ENCODE measurements around the gene IGFL4. TPM values are rescaled to one million over a fixed set of nuclear protein-coding genes. Genes with fewer than 3 reads are reported as not detected.

IGFL4 gene
- total RNA-seq, 1 experiment from 2014 or later = not detected

DNA sequence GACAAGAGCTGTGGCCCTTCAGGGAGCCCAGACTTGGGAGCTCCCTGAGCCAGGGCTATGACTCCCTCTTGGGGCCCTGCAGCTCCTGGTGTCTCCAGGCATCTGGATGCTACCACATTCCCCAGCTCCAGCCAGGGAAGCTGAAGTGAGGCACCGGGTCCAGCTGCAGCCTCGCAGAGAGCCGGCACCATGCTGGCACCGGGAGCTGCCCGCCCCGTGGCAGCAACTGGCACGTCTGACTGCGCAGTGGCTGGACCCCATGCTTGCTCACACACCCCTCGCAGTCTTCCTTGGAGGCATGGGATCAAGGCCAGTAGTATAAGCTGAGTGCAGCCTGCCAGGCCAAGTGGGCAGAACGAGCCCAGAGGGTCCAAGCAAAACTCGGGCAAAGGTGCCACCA, 7.4 kb downstream of the IGFL4 start:
- CTCF ChIA-PET = no interaction called here
- no peak overlapping the region for H2AFZ ChIP-seq (ENCODE audit: low read length)
- intact Hi-C loops (cut with micrococcal nuclease) = no loop called here
- H3K36me3 ChIP-seq (ENCODE audit: low read depth, low read length) = no peaks in the 10 kb centered on the region
- no peak overlapping the region for H3K4me2 ChIP-seq (ENCODE audit: low read length)
- POLR2A ChIA-PET (ENCODE audit: unreplicated experiment) = no interaction called here
- H3K9ac ChIP-seq (ENCODE audit: low read length) = no peak overlapping the region
- ATAC-seq (no peak), DNase-seq (no peak)
- no peaks in the 10 kb centered on the region for H3K27me3 ChIP-seq (ENCODE audit: low read length)
- TF ChIP-seq EZH2 (IDR thresholded peaks at IDR 0.05; ENCODE audit: low read length, unreplicated experiment) (no peak), CTCF (conservative IDR thresholded peaks at IDR 0.05; ENCODE audit: low read depth, low read length) (no peak), EZH2phosphoT487 (IDR thresholded peaks at IDR 0.05; ENCODE audit: borderline replicate concordance, low read length) (no peak)
- H3K79me2 ChIP-seq (ENCODE audit: low read length) = no peaks in the 10 kb centered on the region
- BruUV-seq (replicated peaks) = no TSS peak
- no peaks in the 10 kb centered on the region for H3K4me1 ChIP-seq (ENCODE audit: insufficient read depth, low read length)
- H4K20me1 ChIP-seq (ENCODE audit: low read length) = no peaks in the 10 kb centered on the region
- H3K9me2 ChIP-seq (replicated peaks; ENCODE audit: low read length) = no peaks in the 10 kb centered on the region
- H3K27ac ChIP-seq (ENCODE audit: low read length) = no peak overlapping the region
- no peaks in the 10 kb centered on the region for H3K9me3 ChIP-seq (ENCODE audit: low read length)
- no peak overlapping the region for H3K4me3 ChIP-seq (ENCODE audit: low read length)
- H3F3A ChIP-seq (ENCODE audit: low read length, unreplicated experiment) = no peaks in the 10 kb centered on the region

- no peaks in the 10 kb centered on the region for H3K36me3 ChIP-seq (ENCODE audit: low read depth, low read length)
- H3F3A ChIP-seq (ENCODE audit: low read length, unreplicated experiment) = no peaks in the 10 kb centered on the region
- no peaks in the 10 kb centered on the region for H3K27me3 ChIP-seq (ENCODE audit: low read length)
- no peak overlapping the region for H3K4me2 ChIP-seq (ENCODE audit: low read length)
- no peaks in the 10 kb centered on the region for H3K9me3 ChIP-seq (ENCODE audit: low read length)
- ATAC-seq (no peak), DNase-seq (no peak)
- H3K4me1 ChIP-seq (ENCODE audit: insufficient read depth, low read length) = no peaks in the 10 kb centered on the region
- no peak overlapping the region for H3K27ac ChIP-seq (ENCODE audit: low read length)
- TF ChIP-seq EZH2 (IDR thresholded peaks at IDR 0.05; ENCODE audit: low read length, unreplicated experiment) = no peak
- TF ChIP-seq EZH2phosphoT487 (IDR thresholded peaks at IDR 0.05; ENCODE audit: borderline replicate concordance, low read length) = no peak
- no peak for TF ChIP-seq CTCF (conservative IDR thresholded peaks at IDR 0.05; ENCODE audit: low read depth, low read length)
- no peak overlapping the region for H2AFZ ChIP-seq (ENCODE audit: low read length)
- ChIA-PET CTCF (no interaction called here), POLR2A (ENCODE audit: unreplicated experiment) (no interaction called here)
- no peaks in the 10 kb centered on the region for H3K9me2 ChIP-seq (replicated peaks; ENCODE audit: low read length)
- H3K4me3 ChIP-seq (ENCODE audit: low read length) = no peak overlapping the region
- no TSS peak for BruUV-seq (replicated peaks)
- no peaks in the 10 kb centered on the region for H4K20me1 ChIP-seq (ENCODE audit: low read length)
- H3K9ac ChIP-seq (ENCODE audit: low read length) = no peak overlapping the region
- intact Hi-C loops (cut with micrococcal nuclease) = no loop called here
- H3K79me2 ChIP-seq (ENCODE audit: low read length) = no peaks in the 10 kb centered on the region
These were observed 8.2 kb downstream of the IGFL4 start for GRCh38 chr19:46032597-46033025.

DNA sequence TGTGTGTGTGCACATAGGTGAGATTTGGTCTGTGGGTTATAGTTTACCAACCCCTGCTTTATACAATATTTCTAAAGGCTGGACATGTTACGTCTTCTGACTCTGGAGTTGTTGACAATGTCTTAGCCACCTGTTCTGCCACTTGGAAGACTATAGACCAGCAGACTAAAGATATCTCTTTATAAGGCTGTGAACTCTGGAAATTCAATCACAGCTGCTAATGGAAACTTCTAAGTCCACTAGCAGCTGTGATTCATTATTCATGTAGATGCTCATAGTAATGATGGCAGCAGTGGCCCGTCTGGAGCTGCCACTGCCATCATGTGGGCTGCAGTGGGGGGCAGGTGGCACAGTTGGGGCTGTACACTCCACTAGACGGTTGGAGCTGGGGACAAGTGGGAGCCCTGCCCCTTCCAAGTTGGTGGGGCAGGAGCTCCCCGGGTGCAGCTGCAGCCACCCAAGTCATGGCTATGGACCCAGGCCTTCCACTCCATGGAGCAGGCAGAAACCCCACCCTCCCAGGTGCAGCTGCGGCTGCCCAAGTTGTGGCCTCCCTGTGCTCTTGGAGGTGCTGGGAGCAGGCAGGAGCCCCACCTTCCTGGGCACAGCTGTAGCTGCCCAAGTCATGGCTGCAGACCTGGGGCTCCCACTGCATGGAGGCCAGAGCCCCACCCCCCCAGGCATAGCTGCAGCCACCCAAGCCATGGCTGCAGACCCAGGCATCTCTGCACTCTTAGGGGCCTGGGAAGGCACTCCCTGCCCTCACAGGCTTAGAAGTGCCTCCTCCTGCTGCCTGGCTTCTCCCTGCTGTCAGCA, 8.8 kb downstream of the IGFL4 start:
- BruUV-seq (replicated peaks) = no TSS peak
- H3K36me3 ChIP-seq (ENCODE audit: low read depth, low read length) = no peaks in the 10 kb centered on the region
- H4K20me1 ChIP-seq (ENCODE audit: low read length) = no peaks in the 10 kb centered on the region
- POLR2A ChIA-PET (ENCODE audit: unreplicated experiment) = no interaction called here
- no peak overlapping the region for H3K9ac ChIP-seq (ENCODE audit: low read length)
- no peak for TF ChIP-seq EZH2phosphoT487 (IDR thresholded peaks at IDR 0.05; ENCODE audit: borderline replicate concordance, low read length)
- no peak for TF ChIP-seq EZH2 (IDR thresholded peaks at IDR 0.05; ENCODE audit: low read length, unreplicated experiment)
- no peak for TF ChIP-seq CTCF (conservative IDR thresholded peaks at IDR 0.05; ENCODE audit: low read depth, low read length)
- CTCF ChIA-PET = no interaction called here
- no peaks in the 10 kb centered on the region for H3K9me2 ChIP-seq (replicated peaks; ENCODE audit: low read length)
- no peaks in the 10 kb centered on the region for H3F3A ChIP-seq (ENCODE audit: low read length, unreplicated experiment)
- DNase-seq (no peak), ATAC-seq (no peak)
- no peaks in the 10 kb centered on the region for H3K79me2 ChIP-seq (ENCODE audit: low read length)
- H3K4me2 ChIP-seq (ENCODE audit: low read length) = no peak overlapping the region
- H3K9me3 ChIP-seq (ENCODE audit: low read length) = no peaks in the 10 kb centered on the region
- H2AFZ ChIP-seq (ENCODE audit: low read length) = no peak overlapping the region
- H3K4me1 ChIP-seq (ENCODE audit: insufficient read depth, low read length) = no peaks in the 10 kb centered on the region
- intact Hi-C loops (cut with micrococcal nuclease) = no loop called here
- no peaks in the 10 kb centered on the region for H3K27me3 ChIP-seq (ENCODE audit: low read length)
- H3K27ac ChIP-seq (ENCODE audit: low read length) = no peak overlapping the region
- no peak overlapping the region for H3K4me3 ChIP-seq (ENCODE audit: low read length)
